ENCODE results near the gene PRSS2.
"Not testable (repeated sequence)": the region's sequence is repeated elsewhere in the genome, so short reads cannot be mapped to it uniquely, and the experiment has no call there.

DNA sequence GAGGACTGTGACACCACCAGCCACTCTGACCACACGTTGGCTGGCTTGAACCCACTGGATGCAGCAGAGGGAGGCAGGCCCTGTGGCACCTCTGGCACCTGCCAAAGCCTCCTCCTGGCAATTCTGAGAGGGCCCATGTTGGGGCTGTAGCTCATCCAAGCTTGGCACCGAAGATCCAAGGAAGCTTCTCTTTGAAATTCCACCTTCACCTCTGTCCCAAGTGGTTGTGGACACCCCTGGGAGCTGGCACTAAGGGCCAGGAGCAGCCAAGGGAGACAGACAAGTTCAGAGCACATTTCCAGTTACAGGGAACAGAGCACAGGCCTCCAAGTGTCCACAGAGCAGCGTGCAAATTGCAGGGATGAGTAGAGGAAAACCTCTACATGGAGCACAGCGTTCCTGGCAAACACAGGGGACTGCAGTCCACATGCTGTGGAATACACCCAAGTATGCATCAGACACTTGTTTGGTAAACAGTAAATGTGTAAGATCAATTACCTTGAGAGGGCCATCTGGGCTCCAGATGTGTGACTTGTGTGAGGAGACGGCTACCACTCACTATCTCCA, 16.8 kb upstream of the PRSS2 start:
- TF ChIP-seq, protein P1, sequence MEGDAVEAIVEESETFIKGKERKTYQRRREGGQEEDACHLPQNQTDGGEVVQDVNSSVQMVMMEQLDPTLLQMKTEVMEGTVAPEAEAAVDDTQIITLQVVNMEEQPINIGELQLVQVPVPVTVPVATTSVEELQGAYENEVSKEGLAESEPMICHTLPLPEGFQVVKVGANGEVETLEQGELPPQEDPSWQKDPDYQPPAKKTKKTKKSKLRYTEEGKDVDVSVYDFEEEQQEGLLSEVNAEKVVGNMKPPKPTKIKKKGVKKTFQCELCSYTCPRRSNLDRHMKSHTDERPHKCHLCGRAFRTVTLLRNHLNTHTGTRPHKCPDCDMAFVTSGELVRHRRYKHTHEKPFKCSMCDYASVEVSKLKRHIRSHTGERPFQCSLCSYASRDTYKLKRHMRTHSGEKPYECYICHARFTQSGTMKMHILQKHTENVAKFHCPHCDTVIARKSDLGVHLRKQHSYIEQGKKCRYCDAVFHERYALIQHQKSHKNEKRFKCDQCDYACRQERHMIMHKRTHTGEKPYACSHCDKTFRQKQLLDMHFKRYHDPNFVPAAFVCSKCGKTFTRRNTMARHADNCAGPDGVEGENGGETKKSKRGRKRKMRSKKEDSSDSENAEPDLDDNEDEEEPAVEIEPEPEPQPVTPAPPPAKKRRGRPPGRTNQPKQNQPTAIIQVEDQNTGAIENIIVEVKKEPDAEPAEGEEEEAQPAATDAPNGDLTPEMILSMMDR (IDR thresholded peaks at IDR 0.05; ENCODE audit: low read depth, low read length, poor library complexity, severe bottlenecking), result not testable (repeated sequence)
- not testable (repeated sequence) for TF ChIP-seq EZH2phosphoT487 (IDR thresholded peaks at IDR 0.05; ENCODE audit: borderline replicate concordance, low read length)
